Measurements from ENCODE around the gene CLINT1. TPM values are rescaled to one million over a fixed set of nuclear protein-coding genes. Genes with fewer than 3 reads are reported as not detected.

Gene CLINT1
- total RNA-seq, 4 donors from 2014 or later, result 69.1 to 103 (median 88.6) TPM

DNA sequence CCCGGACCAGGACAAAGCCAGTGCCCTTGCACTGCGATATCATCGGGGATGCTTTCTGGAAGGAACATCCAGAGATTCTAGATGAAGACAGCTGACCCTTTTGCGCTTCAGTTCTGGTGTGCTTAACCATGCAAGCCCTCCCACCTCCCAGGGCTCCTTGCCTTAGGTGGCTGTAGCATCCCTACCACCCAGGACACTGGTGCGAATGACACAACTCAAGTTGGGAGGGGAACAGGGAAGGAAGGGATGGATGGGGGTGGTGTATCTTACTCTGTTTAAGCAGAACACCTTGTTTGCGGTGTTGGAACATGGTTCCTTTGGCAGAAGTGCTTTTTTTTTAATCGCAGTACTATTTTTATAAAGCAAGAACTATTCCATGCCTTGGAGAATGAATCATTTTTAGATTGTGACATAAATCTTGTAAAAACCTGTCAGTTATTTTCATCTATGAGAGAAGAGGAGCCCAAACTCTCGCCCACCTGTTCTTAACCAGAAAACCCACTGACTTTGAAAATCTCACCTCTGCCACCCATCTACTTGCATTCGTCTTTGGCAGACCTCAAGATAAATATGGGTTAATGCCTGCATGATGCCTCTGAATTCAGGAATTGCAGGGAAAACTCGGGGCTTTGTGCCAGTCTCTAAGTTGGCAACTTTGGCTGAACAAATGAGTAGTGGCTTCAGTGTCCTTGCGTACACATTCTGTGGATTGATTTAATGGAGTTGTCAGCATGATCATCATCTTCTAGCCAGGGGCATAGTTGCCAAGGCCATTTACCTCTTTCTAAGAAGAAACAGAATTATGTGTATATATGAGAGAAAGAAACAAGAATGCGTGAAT is 119.3 kb downstream of the CLINT1 start:
- WGBS, 2 donors (ENCODE audit: low coverage in 1 of 2), result 86 to 89% methylated on average over 8 to 11 of the region's 12 CpGs
- no peak for ATAC-seq

DNA sequence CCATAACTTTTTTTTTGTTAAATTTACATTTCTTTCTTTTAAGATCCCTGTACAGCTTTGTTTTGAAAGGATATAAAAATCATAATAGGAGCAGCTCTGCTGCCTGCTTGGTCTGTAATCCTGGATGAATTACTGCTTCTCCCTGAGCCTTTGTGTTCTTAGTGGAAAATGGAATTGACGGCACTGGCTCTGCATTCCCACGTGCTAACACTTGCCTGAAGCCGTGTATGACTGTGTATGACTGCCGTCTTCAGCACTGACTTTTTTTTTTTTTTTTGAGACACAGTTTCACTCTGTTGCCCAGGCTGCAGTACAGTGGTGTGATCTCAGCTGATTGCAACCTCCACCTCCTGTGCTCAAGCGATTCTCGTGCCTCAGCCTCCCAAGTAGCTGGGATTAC is 123.0 kb downstream of the CLINT1 start:
- Histone ChIP-seq H3K4me3 (no peak overlapping the region), H3K27me3 (no peaks in the 10 kb centered on the region), H3K36me3 (peaks cover 0 to 76% of the 10 kb centered on the region in 2 donors), H3K4me1 (peaks cover 0 to 8% (median 3%) of the 10 kb centered on the region in 3 donors), H3K9me3 (no peaks in the 10 kb centered on the region), H3K27ac (no peak overlapping the region)
- ATAC-seq, result no peak
- TF ChIP-seq POLR2AphosphoS5 (IDR thresholded peaks at IDR 0.05) (no peak), EP300 (IDR thresholded peaks at IDR 0.05) (no peak), POLR2A (IDR thresholded peaks at IDR 0.05) (no peak)
- TF ChIP-seq, protein P1, sequence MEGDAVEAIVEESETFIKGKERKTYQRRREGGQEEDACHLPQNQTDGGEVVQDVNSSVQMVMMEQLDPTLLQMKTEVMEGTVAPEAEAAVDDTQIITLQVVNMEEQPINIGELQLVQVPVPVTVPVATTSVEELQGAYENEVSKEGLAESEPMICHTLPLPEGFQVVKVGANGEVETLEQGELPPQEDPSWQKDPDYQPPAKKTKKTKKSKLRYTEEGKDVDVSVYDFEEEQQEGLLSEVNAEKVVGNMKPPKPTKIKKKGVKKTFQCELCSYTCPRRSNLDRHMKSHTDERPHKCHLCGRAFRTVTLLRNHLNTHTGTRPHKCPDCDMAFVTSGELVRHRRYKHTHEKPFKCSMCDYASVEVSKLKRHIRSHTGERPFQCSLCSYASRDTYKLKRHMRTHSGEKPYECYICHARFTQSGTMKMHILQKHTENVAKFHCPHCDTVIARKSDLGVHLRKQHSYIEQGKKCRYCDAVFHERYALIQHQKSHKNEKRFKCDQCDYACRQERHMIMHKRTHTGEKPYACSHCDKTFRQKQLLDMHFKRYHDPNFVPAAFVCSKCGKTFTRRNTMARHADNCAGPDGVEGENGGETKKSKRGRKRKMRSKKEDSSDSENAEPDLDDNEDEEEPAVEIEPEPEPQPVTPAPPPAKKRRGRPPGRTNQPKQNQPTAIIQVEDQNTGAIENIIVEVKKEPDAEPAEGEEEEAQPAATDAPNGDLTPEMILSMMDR (IDR thresholded peaks at IDR 0.05), result no peak
- WGBS, 2 donors (ENCODE audit: low coverage in 1 of 2), result 63 to 80% methylated on average over 3 to 6 of the region's 6 CpGs

More for the DNA sequence above, 119.3 kb downstream of the CLINT1 start:
- TF ChIP-seq POLR2A (IDR thresholded peaks at IDR 0.05), result no peak
- TF ChIP-seq, protein P1 (IDR thresholded peaks at IDR 0.05), result no peak
- no peak for TF ChIP-seq EP300 (IDR thresholded peaks at IDR 0.05)
- no peak for TF ChIP-seq POLR2AphosphoS5 (IDR thresholded peaks at IDR 0.05)
- Histone ChIP-seq H3K4me1 (peaks cover 0 to 10% (median 3%) of the 10 kb centered on the region in 3 donors), H3K27ac (no peak overlapping the region), H3K4me3 (no peak overlapping the region), H3K9me3 (no peaks in the 10 kb centered on the region), H3K36me3 (peaks cover 0 to 60% of the 10 kb centered on the region in 2 donors), H3K27me3 (no peaks in the 10 kb centered on the region)

Small RNA genes lying within 50 kb of the gene (small RNA-seq; reads per million reads assigned to genes)
- gene AC026407.1 (0 reads per million in 4 donors), gene RNU6-260P (0 reads per million in 4 donors)

Other genes with a start within 250 kb of the CLINT1 start
- under 1 TPM in 2 of 4 donors, not detected in 2; 0.16 to 0.19 TPM for gene SOX30, start 206.7 kb downstream of the CLINT1 start, total RNA-seq
- not detected for gene C5orf52, start 187.6 kb downstream of the CLINT1 start, total RNA-seq
- gene THG1L, start 127.7 kb downstream of the CLINT1 start, total RNA-seq, result 10 to 100 TPM; 13.2 to 20.3 (median 15.5) TPM
- gene LSM11, start 115.4 kb downstream of the CLINT1 start, total RNA-seq, result 10 to 100 TPM; 14.8 to 38.4 (median 27.3) TPM